OCI-LY3 (cell line): ENCODE results near the gene FNBP1.
A peak's percentile ranks its signal among the peaks of the same experiment; 100 is the strongest.

ENCODE experiments used
- H2AFZ ChIP-seq: fragments of 200-600, 300-600 bp; shearing (Covaris generic); 2 replicates; pipeline ENCODE4 v1.6.0; 2014; ENCODE audit warnings: antibody characterized with exemption, low read depth, low read length
- H3K27ac ChIP-seq: fragments of 200-600, 300-600 bp; sonication (generic); 2 replicates; pipeline ENCODE4 v1.5.1; 2014; ENCODE audit warnings: mild to moderate bottlenecking, low read length, moderate library complexity, mixed read lengths
- H3K27me3 ChIP-seq: fragments of 200-600, 300-600 bp; sonication (generic); 2 replicates; pipeline ENCODE4 v1.6.1; 2014; ENCODE audit warnings: low read depth, low read length, mixed read lengths
- H3K36me3 ChIP-seq: fragments of 200-600, 300-600 bp; sonication (generic); replicated peaks from 2 replicates; pipeline ENCODE3; 2014; ENCODE audit warnings: low read depth, low read length, mixed read lengths
- H3K4me1 ChIP-seq: fragments of 300-600, 200-600 bp; sonication (generic); 2 replicates; pipeline ENCODE4 v1.6.1; 2014; ENCODE audit warnings: low read length, mixed read lengths
- H3K4me2 ChIP-seq: fragments of 200-600, 300-600 bp; sonication (generic); 2 replicates; pipeline ENCODE4 v1.6.1; 2014; ENCODE audit warnings: low read length, mixed read lengths
- H3K4me3 ChIP-seq: fragments of 300-600, 200-600 bp; sonication (generic); 2 replicates; pipeline ENCODE4 v1.5.1; 2014; ENCODE audit warnings: antibody characterized with exemption, mild to moderate bottlenecking, low read length, moderate library complexity
- H3K79me2 ChIP-seq: fragments of 300-600, 200-600 bp; shearing (Covaris generic); 2 replicates; pipeline ENCODE4 v1.6.1; 2014; ENCODE audit warnings: mild to moderate bottlenecking, low read length, mixed read lengths
- H3K9ac ChIP-seq: fragments of 300-600, 200-600 bp; shearing (Covaris generic); 2 replicates; pipeline ENCODE4 v1.6.0; 2014; ENCODE audit warnings: mild to moderate bottlenecking, low read length, moderate library complexity
- H3K9me3 ChIP-seq: fragments of 200-600, 300-600 bp; shearing (Covaris generic); 2 replicates; pipeline ENCODE4 v1.6.1; 2014; ENCODE audit warnings: low read length, mixed read lengths; ENCODE audit not compliant: insufficient read depth
- H4K20me1 ChIP-seq: fragments of 200-600, 300-600 bp; sonication (generic); 2 replicates; pipeline ENCODE4 v1.6.1; 2016; ENCODE audit warnings: low read length, mixed read lengths; ENCODE audit not compliant: insufficient read depth
- CTCF ChIP-seq: fragments of 200-600, 300-600 bp; sonication (generic); IDR thresholded peaks from 2 replicates; pipeline ENCODE4 v1.5.1; 2014; ENCODE audit warnings: antibody characterized with exemption, low read length, low read depth
- EZH2phosphoT487 ChIP-seq: fragments of 200-600 bp; shearing (Covaris generic); IDR thresholded peaks from 2 replicates; pipeline ENCODE4 v1.6.1; 2018; ENCODE audit warnings: antibody characterized with exemption, mixed run types, low read depth

FNBP1 gene

GRCh38 chr9:130028493-130029222 is 14.3 kb downstream of the FNBP1 start:
- peaks cover 18% of the 10 kb centered on the region for H3K36me3 ChIP-seq
- TF ChIP-seq CTCF (no peak), EZH2phosphoT487 (no peak)
- H3K9ac ChIP-seq = peak overlapping the region; percentile 71
- peak overlapping the region; percentile 99 for H3K27ac ChIP-seq
- peak overlapping the region; percentile 69 for H3K4me3 ChIP-seq
- H3K4me2 ChIP-seq = peak overlapping the region; percentile 90
- H3K4me1 ChIP-seq = peaks cover 97% of the 10 kb centered on the region
- no peaks in the 10 kb centered on the region for H3K9me3 ChIP-seq
- no peak overlapping the region for H2AFZ ChIP-seq
- H4K20me1 ChIP-seq = peaks cover 73% of the 10 kb centered on the region
- peaks cover 99% of the 10 kb centered on the region for H3K79me2 ChIP-seq
- H3K27me3 ChIP-seq = no peaks in the 10 kb centered on the region

- no peak for TF ChIP-seq EZH2phosphoT487
- TF ChIP-seq CTCF = no peak
- Histone ChIP-seq H3K79me2 (peaks cover 98% of the 10 kb centered on the region), H3K4me2 (peak overlapping the region; percentile 90), H3K27me3 (no peaks in the 10 kb centered on the region), H3K4me1 (peaks cover 95% of the 10 kb centered on the region), H3K9me3 (no peaks in the 10 kb centered on the region), H3K27ac (peak overlapping the region; percentile 99), H4K20me1 (peaks cover 65% of the 10 kb centered on the region), H2AFZ (no peak overlapping the region), H3K9ac (peak overlapping the region; percentile 71), H3K4me3 (peak overlapping the region; percentile 69), H3K36me3 (peaks cover 18% of the 10 kb centered on the region)
These were observed 15.2 kb downstream of the FNBP1 start for GRCh38 chr9:130027533-130028365.

- Histone ChIP-seq H3K79me2 (peaks cover 98% of the 10 kb centered on the region), H2AFZ (no peak overlapping the region), H3K27ac (peak overlapping the region; percentile 99), H3K27me3 (no peaks in the 10 kb centered on the region), H3K4me1 (peaks cover 95% of the 10 kb centered on the region), H3K9ac (peak overlapping the region; percentile 71), H3K4me3 (peak overlapping the region; percentile 69), H3K9me3 (no peaks in the 10 kb centered on the region), H3K36me3 (peaks cover 19% of the 10 kb centered on the region), H4K20me1 (peaks cover 57% of the 10 kb centered on the region), H3K4me2 (peak overlapping the region; percentile 90)
- no peak for TF ChIP-seq EZH2phosphoT487
- no peak for TF ChIP-seq CTCF
These were observed 16.2 kb downstream of the FNBP1 start for GRCh38 chr9:130026583-130027340.
